Effector CD8-positive, alpha-beta T cell (primary cell): ENCODE measurements around the gene CDC73.
"Not testable (repeated sequence)": the region's sequence is repeated elsewhere in the genome, so short reads cannot be mapped to it uniquely, and the experiment has no call there.

Source experiments
- DNase-seq: peaks from one replicate; lab custom pipeline; 2025; lab: John Stamatoyannopoulos, UW

The CDC73 gene

DNA sequence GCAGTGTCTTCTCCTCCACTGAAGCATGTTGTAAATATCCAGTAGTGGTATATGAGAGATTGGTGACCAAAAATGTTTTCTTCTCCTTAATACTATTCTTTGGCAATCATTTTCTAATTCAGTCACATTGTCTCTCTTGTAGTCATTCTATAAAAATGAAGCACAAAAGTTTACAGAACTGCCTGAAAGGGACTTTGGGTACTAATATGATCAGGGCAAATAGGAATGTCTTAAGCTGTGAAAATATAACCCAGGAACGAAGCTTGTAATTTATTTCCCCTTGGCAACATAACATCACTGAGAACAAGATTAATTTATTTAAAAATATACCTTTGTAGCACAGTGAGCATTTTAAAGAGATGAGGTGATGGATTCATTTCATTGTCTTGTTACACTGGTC, 59.7 kb downstream of the CDC73 start:
- DNase-seq: no peak

DNA sequence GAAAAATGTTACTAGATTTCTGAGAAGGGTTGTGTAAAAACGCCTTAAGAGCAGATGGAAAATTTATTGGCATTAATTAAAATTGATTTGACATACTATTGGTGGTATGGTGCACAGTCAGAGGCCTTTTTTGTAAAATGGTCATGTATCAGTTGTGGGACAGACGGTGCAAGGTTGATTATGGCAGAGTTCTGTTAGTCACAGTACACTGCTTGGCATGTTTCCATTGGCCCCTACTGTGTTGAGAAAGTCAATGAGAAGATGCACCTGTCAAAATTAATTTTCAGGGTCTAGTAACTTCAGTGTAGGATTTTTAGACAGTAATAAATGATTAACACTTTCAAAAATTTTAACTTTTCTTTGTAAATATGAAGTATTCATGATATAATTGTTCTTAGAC, 60.2 kb downstream of the CDC73 start:
- DNase-seq: no peak

DNA sequence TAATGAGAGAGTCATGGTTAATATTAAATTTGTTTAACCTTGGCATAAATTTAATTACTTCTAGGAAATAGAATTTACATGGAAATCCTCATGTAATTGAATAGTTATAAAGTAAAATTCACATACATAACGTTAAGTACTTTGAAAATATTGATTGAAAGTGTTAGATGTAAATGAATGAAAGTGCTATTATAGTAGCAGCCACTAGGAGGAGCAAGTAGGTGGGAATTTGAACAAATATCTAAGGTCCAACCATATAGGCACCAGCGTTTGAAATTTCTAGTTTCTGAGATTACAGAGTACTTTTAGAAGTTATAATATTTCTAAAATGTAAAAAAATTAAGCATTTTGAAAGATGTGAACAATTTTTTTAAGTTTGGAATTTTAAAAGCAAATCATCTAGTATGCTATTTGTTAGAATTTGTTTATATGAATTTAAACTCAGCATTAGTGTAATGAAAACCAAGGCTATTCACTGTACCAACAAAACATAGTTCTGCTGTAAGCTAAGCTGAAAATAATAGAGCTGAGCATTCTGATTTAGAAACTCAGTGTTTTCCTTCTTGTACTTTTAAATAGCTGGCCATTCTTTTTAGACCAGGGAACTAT, 61.3 kb downstream of the CDC73 start:
- no peak for DNase-seq

DNA sequence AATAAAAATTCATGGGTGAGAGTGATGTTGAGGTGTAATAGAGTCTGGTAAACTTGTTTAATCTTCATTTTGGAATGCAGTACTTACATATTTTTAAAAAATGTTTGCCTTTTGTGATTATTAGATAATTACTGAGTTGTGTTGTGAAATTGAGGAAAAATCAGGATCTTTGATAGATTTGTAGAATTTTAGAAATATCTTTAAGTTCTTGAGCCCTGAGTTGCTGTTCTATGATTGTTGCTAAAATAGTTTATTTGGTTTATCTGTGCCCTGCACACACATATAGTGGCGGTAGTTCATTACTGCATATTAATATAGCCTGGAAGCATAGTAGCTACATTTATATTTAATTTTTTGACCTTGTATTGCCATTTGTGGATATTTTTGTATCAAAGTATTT, 62.9 kb downstream of the CDC73 start:
- no peak for DNase-seq

- no peak for DNase-seq
These were observed 63.4 kb downstream of the CDC73 start for GRCh38 chr1:193185211-193185610.

DNA sequence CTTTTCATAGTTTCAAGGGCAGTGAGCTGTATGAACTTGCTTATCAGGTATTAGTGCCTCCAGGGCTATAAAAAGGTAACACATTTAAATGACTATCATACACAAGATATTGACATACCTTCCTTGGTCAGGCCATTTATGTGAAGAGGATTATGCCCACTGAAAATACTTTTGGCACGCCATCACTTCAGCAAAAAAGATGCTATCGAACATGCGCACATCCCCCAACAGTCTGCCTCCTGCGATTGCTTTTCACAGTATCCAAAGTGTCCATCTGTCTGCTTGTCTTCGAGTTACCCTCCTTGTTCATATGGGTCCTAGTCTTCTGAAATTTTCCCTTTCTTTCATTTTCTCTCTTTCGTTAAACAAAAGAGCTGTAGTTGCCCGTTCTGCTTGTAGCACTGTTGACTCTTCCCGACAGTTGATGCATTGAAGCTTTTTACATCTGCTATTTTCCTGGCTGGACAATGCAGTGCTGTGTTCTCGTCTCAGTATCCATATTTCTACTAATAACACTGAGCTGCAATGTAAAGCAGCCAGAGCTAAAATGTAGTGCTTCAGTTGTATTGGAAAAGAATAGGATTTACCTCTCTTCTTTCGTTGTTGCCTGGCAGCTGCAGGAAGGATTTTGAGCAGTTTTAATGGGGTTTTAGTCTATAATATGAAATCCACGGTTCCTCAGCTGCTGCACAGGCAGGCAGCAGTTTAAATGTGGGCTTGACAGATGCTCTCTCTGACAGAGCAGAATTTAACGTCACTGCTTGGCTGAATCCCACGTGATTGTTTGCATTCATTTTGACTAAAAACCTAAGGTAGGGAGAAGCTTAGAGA, 64.3 kb downstream of the CDC73 start, which contains the start of gene B3GALT2:
Gene B3GALT2, minus strand, starts transcription at position 713 of the 831 bp plus-strand sequence. CDS start 5,051 bp downstream, outside the sequence.
- DNase-seq: no peak

GRCh38 chr1:193187114-193187513, 65.3 kb downstream of the CDC73 start:
- DNase-seq: no peak

DNA sequence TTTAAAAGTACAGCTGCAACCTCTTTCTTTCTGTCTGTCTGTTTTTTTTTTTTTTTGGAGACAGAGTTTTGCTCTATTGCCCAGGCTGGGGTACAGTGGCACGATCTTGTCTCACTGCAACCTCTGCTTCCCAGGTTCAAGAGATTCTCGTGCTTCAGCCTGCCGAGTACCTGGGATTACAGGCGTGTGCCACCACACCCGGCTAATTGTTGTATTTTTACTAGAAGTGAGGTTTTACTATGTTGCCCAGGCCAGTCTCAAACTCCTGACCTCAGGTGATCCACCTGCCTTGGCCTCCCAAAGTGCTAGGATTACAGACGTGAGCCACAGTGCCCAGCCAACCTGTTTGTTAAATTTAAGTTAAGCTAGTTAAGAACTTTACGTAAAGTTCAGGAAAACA, 67.1 kb downstream of the CDC73 start:
- not testable (repeated sequence) for DNase-seq

- DNase-seq: no peak
These were observed 67.7 kb downstream of the CDC73 start for GRCh38 chr1:193189442-193190095.

- DNase-seq: no peak
These were observed 68.4 kb downstream of the CDC73 start for GRCh38 chr1:193190096-193190744.

GRCh38 chr1:193192586-193192985, 70.8 kb downstream of the CDC73 start:
- no peak for DNase-seq

- no peak for DNase-seq
These were observed 78.1 kb downstream of the CDC73 start for GRCh38 chr1:193199940-193200339.

DNA sequence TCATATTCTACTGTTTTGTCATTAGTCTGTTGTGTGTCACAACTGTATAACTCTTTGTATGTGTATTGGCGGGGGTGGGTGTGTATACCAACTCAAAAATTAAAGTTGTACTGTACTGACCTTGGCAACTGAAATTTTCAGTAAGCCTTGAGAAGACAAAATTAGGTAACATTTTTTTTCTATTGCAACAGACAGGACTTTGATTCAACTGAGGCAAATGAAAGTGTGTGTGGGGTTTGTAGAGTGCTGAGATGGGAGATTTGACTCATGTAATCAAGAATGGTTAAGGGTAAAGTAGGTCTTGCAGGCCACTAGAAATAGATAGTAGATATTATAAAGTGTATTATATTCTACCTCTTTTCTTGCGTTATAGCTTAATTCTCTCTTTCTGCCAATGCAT, 79.2 kb downstream of the CDC73 start:
- no peak for DNase-seq

DNA sequence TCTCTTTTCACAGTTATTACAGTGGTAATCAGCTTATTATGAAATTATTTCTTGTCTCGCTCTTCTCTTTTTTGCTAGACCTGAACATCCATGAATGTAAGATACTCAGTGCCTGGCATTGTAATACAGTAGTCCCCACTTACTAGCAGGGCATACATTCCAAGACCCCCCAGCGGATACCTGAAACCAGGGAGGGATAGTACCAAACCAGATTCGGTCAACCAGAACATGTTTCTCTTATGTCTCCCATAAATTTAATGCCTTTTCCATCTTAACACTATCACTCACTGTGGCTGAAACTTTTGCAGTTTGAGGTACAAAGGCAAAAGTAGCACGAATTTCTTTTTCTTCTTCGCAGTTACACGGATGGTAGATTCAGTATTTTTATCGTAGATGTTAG, 89.2 kb downstream of the CDC73 start:
- no peak for DNase-seq

- DNase-seq: no peak
These were observed 89.7 kb downstream of the CDC73 start for GRCh38 chr1:193211539-193211938.

DNA sequence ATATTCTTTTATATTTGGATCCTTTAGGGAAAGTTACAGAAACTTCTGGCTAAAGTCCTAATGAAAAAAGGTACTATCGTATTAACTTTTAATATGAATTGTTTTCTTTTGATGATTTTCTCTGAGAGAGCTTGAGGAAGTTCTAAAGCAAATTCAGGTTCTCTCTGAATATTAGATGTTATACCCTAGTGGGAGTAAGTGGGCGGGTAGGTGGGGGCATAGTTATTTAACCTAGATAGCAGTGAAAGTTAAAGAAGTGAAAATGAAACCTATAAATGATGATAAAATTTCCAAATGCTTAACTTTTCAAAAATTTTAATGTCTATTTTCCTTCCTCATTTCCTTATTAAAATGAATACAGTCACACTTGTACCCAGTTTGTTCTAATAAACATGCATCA, 90.8 kb downstream of the CDC73 start:
- DNase-seq: no peak

DNA sequence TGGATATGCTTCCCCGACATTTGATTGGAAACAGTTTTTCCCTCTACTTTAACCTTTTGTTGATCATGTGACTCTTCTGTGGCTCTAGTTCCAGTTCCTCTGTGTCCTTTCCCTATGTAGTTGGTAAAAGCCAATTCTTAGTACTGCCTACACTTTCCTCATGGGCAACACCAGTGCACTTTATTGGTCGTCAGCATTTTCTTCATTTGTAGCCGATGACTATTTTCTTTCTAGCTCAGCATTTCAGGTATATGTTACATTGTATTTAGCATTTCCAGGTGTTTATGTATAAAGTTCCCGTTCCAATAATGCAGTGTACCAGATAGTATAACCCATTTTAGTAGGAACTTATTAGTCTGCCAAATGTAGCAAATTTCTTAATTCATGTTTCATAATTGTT, 92.2 kb downstream of the CDC73 start:
- no peak for DNase-seq

GRCh38 chr1:193216920-193217319, 95.1 kb downstream of the CDC73 start:
- DNase-seq: no peak

DNA sequence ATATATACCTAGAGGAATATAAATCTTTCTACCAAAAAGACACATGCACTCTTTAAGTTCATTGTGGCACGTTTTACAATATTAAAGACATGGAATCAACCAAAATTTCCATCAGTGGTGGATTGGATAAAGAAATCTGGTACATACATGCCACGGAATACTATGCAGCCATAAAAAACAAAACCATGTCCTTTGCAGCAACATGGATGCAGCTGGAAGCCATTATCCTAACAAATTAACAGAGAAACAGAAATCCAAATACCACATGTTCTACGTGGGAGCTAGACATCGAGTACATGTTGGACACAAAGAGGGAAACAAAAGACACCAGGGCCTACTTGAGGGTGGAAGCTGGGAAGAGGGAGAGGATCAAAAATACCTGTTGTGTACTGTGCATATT, 97.6 kb downstream of the CDC73 start:
- DNase-seq: no peak

DNA sequence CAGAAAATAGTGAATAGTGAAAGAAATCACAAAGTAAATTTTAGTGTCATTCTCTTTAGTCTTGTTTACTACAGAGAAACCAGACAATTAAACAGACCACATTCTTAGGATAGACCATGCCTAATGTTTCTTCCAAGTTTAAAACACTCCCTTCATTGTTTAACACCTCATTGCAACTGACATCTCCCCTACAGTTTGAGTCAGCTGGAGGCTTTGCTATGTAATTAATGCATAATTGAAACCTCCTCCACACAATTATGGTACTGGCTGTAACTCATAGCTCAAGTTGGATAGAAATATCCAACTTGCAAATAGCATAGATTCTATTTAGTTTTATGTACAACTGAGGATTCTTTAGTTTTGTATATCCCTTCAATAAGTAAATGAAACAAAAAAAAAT, 99.8 kb downstream of the CDC73 start:
- DNase-seq: no peak

GRCh38 chr1:193222056-193222615, 100.3 kb downstream of the CDC73 start:
- DNase-seq: no peak

GRCh38 chr1:193229136-193229535, 107.3 kb downstream of the CDC73 start:
- no peak for DNase-seq
